ENCODE data around the gene STK36.

The STK36 gene

DNA sequence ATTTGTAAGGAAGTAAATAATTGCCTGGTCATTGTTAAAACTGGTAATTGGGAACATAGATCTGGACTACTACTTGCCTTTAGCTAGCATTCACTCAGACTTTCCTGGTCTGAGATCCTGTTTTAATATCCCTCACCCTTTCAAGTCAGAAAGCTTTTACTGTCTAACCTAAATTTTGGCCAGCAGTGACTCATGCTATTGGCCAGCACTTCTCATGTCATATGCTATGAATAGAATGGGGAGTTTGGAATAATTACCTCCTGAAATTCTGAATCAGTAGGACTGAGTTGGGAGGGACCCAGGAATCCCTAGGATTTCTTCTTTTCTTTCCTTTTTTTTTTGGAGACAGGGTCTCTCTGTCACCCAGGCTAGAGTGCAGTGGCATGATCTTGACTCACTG, 19.3 kb downstream of the STK36 start:
- H3K4me3 ChIP-seq (ENCODE audit: low read depth, low read length) = no peak overlapping the region
- TF ChIP-seq, protein P1, sequence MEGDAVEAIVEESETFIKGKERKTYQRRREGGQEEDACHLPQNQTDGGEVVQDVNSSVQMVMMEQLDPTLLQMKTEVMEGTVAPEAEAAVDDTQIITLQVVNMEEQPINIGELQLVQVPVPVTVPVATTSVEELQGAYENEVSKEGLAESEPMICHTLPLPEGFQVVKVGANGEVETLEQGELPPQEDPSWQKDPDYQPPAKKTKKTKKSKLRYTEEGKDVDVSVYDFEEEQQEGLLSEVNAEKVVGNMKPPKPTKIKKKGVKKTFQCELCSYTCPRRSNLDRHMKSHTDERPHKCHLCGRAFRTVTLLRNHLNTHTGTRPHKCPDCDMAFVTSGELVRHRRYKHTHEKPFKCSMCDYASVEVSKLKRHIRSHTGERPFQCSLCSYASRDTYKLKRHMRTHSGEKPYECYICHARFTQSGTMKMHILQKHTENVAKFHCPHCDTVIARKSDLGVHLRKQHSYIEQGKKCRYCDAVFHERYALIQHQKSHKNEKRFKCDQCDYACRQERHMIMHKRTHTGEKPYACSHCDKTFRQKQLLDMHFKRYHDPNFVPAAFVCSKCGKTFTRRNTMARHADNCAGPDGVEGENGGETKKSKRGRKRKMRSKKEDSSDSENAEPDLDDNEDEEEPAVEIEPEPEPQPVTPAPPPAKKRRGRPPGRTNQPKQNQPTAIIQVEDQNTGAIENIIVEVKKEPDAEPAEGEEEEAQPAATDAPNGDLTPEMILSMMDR (IDR thresholded peaks at IDR 0.05; ENCODE audit: low read depth, low read length) = no peak

DNA sequence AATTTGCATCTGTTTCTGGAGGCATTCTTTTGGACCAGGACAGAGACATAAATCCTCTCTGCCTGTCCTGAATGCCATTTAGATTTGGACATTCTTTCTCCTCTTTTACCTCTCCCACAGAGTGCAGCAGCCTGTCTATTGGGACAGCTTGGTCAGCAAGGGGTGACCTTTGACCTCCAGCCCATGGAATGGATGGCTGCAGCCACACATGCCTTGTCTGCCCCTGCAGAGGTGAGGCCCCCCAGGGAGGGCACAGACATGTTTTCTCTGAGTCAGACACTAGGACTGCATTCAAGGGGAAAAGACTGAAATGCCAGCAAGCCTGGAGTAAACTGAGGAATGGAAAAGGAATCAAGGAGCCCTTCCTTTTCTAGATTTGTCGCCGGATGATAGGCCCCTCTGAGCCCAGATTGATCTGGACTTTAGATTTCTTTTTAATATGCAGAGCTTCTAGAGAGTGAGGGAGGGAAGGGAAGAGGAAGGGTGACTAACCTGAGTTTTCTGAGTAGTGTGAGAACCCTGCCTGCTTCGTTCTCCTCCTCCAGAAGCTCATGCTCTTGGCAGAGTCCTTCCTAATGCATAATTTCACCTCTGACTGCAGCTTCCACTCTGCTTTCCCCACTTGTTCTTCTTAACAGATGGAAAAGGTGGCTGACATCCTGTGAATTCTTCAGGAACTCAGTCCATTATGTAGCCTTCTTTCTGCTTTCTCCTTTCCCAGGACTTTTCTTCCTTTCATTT, 22.7 kb downstream of the STK36 start:
- TF ChIP-seq, protein P1 (IDR thresholded peaks at IDR 0.05; ENCODE audit: low read depth, low read length) = no peak
- H3K4me3 ChIP-seq (ENCODE audit: low read depth, low read length) = no peak overlapping the region

DNA sequence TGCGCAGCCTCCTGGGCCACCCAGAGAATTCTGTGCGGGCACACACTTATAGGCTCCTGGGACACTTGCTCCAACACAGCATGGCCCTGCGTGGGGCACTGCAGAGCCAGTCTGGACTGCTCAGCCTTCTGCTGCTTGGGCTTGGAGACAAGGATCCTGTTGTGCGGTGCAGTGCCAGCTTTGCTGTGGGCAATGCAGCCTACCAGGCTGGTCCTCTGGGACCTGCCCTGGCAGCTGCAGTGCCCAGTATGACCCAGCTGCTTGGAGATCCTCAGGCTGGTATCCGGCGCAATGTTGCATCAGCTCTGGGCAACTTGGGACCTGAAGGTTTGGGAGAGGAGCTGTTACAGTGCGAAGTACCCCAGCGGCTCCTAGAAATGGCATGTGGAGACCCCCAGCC, 27.0 kb downstream of the STK36 start:
- TF ChIP-seq, protein P1 (IDR thresholded peaks at IDR 0.05; ENCODE audit: low read depth, low read length) = no peak
- no peak overlapping the region for H3K4me3 ChIP-seq (ENCODE audit: low read depth, low read length)

DNA sequence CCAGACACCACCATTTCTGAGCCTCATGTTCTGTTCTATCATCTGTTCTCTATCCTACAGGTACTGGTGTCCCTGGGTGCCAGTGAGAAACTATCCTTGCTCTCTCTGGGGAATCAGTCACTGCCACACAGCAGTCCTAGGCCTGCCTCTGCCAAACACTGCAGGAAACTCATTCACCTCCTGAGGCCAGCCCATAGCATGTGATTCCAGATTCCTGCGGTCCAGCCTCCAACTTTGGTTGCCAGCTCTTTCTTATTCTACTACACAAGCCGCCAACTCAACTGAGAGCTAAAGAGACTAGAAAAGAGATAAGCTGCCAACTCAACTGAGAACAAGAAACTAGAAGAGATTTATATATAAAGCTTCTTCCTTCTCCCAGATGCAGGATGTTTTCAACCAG, 29.9 kb downstream of the STK36 start:
- H3K4me3 ChIP-seq (ENCODE audit: low read depth, low read length) = no peak overlapping the region
- TF ChIP-seq, protein P1 (IDR thresholded peaks at IDR 0.05; ENCODE audit: low read depth, low read length) = no peak

DNA sequence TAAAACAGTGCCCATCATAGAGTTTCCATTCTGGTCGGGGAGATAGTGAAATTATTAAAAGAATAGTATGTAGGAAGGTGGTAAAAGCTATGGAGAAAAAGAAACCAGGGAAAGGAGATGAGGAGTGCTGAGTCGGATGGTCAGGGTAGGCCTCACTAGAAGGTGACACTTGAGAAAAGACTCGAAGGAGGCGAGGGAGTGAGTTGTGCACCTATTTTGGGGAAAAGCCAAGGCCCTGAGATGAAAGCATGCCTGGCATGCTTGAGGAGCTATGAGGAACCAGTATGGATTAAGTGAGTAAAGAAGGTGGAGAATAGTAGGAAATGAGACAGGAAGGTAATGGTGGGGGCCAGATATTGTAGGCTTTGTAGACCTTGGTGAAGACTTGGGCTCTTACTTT, 31.5 kb downstream of the STK36 start:
- H3K4me3 ChIP-seq (ENCODE audit: low read depth, low read length) = no peak overlapping the region
- TF ChIP-seq, protein P1 (IDR thresholded peaks at IDR 0.05; ENCODE audit: low read depth, low read length) = no peak

DNA sequence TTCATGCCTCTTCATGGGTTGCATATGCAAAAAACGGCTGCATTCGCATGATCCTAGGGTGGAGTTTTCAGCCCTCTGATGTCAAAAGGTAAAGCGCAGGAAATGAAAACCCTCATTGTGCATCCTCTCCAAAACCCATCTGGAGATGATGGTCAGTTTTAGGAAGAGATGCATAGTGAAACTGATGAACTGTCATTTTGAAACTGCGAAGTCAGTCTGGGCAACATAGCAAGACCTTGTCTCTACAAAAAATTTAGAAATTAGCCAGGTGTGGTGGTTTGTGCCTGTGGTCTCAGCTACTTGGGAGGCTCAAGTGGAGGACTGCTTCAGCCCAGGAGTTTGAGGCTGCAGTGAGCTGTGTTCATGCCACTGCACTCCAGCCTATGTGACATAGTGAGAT, 36.2 kb downstream of the STK36 start:
- H3K4me3 ChIP-seq (ENCODE audit: low read depth, low read length) = no peak overlapping the region
- TF ChIP-seq, protein P1 (IDR thresholded peaks at IDR 0.05; ENCODE audit: low read depth, low read length) = no peak

DNA sequence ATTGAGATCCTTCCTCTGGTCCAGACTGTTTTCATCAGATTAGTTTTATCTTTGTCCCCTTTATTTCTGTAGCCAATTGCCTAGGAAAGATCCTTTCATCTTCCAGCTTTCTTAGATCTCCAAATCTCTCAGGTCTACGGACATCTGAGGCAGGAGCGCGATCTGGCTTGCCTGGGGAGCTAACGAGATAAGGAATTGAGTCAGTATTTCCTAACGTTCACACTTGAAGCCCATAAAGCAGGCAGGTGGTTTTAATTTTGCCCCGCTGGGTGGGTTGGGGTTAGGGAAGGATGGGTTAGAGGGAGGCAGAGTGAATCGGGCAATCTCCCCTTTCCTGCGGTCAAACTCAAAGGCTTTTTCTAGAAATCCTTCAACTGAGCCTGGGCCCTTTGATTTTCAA, 38.0 kb downstream of the STK36 start:
- H3K4me3 ChIP-seq (ENCODE audit: low read depth, low read length) = no peak overlapping the region

More for the DNA sequence above, 38.0 kb downstream of the STK36 start:
- TF ChIP-seq, protein P1 (IDR thresholded peaks at IDR 0.05; ENCODE audit: low read depth, low read length) = no peak
